ENCODE results near the gene NEDD4L. TPM values are rescaled to one million over a fixed set of nuclear protein-coding genes. Genes with fewer than 3 reads are reported as not detected.

Gene NEDD4L
- total RNA-seq, 6 experiments from 2014 or later = 11.2 to 28.1 (median 15.7) TPM

- H3K36me3 Mint-ChIP-seq (ENCODE audit: low read depth) = no peaks in the 10 kb centered on the region
- TF ChIP-seq CTCF (IDR thresholded peaks at IDR 0.05) = no peak
Observed at GRCh38 chr18:58403799-58404455, 359.9 kb downstream of the NEDD4L start.

GRCh38 chr18:58405107-58405898, 361.3 kb downstream of the NEDD4L start:
- H3K9me3 Mint-ChIP-seq = no peaks in the 10 kb centered on the region
- H3K4me3 Mint-ChIP-seq = no peak overlapping the region
- no peak overlapping the region for H3K27ac Mint-ChIP-seq
- TF ChIP-seq CTCF (IDR thresholded peaks at IDR 0.05) = no peak
- H3K4me1 Mint-ChIP-seq (ENCODE audit: low read depth) = peaks cover 16% of the 10 kb centered on the region
- no peak for DNase-seq
- no peaks in the 10 kb centered on the region for H3K36me3 Mint-ChIP-seq (ENCODE audit: low read depth)
- H3K27me3 Mint-ChIP-seq (ENCODE audit: insufficient read depth) = peaks cover 5% of the 10 kb centered on the region

More at GRCh38 chr18:58403799-58404455, 359.9 kb downstream of the NEDD4L start:
- peaks cover 9% of the 10 kb centered on the region for H3K27me3 Mint-ChIP-seq (ENCODE audit: insufficient read depth)
- DNase-seq = no peak
- H3K27ac Mint-ChIP-seq = no peak overlapping the region
- no peaks in the 10 kb centered on the region for H3K9me3 Mint-ChIP-seq
- no peak overlapping the region for H3K4me3 Mint-ChIP-seq
- H3K4me1 Mint-ChIP-seq (ENCODE audit: low read depth) = peaks cover 22% of the 10 kb centered on the region

GRCh38 chr18:58407263-58407648, 363.2 kb downstream of the NEDD4L start:
- DNase-seq = no peak

GRCh38 chr18:58407649-58408407, 363.8 kb downstream of the NEDD4L start:
- H3K9me3 Mint-ChIP-seq = no peaks in the 10 kb centered on the region

More at GRCh38 chr18:58407263-58407648, 363.2 kb downstream of the NEDD4L start:
- no peak for TF ChIP-seq CTCF (IDR thresholded peaks at IDR 0.05)
- H3K36me3 Mint-ChIP-seq (ENCODE audit: low read depth) = no peaks in the 10 kb centered on the region
- peaks cover 6% of the 10 kb centered on the region for H3K4me1 Mint-ChIP-seq (ENCODE audit: low read depth)
- H3K27ac Mint-ChIP-seq = no peak overlapping the region
- peaks cover 10% of the 10 kb centered on the region for H3K27me3 Mint-ChIP-seq (ENCODE audit: insufficient read depth)
- H3K4me3 Mint-ChIP-seq = no peak overlapping the region
- H3K9me3 Mint-ChIP-seq = no peaks in the 10 kb centered on the region

More at GRCh38 chr18:58407649-58408407, 363.8 kb downstream of the NEDD4L start:
- no peaks in the 10 kb centered on the region for H3K36me3 Mint-ChIP-seq (ENCODE audit: low read depth)
- H3K4me3 Mint-ChIP-seq = no peak overlapping the region
- H3K27me3 Mint-ChIP-seq (ENCODE audit: insufficient read depth) = peaks cover 13% of the 10 kb centered on the region
- TF ChIP-seq CTCF (IDR thresholded peaks at IDR 0.05) = no peak; the same call in 1 of the 2 replicates
- no peak overlapping the region for H3K27ac Mint-ChIP-seq
- H3K4me1 Mint-ChIP-seq (ENCODE audit: low read depth) = no peaks in the 10 kb centered on the region
- no peak for DNase-seq
